COR-L47 (cell line): ENCODE measurements around the gene DYNLT1.
"Not testable (repeated sequence)": the region's sequence is repeated elsewhere in the genome, so short reads cannot be mapped to it uniquely, and the experiment has no call there.

ENCODE experiments used
- DNase-seq: peaks from one replicate; lab custom pipeline; 2025; lab: John Stamatoyannopoulos, UW

The DYNLT1 gene

GRCh38 chr6:158622545-158623190 is 21.9 kb downstream of the DYNLT1 start:
- DNase-seq: no peak

GRCh38 chr6:158621694-158622544 is 22.6 kb downstream of the DYNLT1 start:
- DNase-seq: no peak

GRCh38 chr6:158620963-158621693 is 23.4 kb downstream of the DYNLT1 start:
- no peak for DNase-seq

GRCh38 chr6:158619922-158620801 is 24.4 kb downstream of the DYNLT1 start:
- DNase-seq: no peak

- DNase-seq: not testable (repeated sequence)
Measured at GRCh38 chr6:158618289-158618688, 26.3 kb downstream of the DYNLT1 start.

- not testable (repeated sequence) for DNase-seq
Measured at GRCh38 chr6:158614606-158615005, 29.9 kb downstream of the DYNLT1 start.

- DNase-seq: no peak
Measured at GRCh38 chr6:158611541-158612370, 32.8 kb downstream of the DYNLT1 start.

- DNase-seq: no peak
Measured at GRCh38 chr6:158611039-158611438, 33.5 kb downstream of the DYNLT1 start.

GRCh38 chr6:158610319-158610968 is 34.1 kb downstream of the DYNLT1 start:
- DNase-seq: no peak

- DNase-seq: no peak
Measured at GRCh38 chr6:158609455-158610155, 34.9 kb downstream of the DYNLT1 start.

GRCh38 chr6:158608221-158608620 is 36.3 kb downstream of the DYNLT1 start:
- DNase-seq: no peak

GRCh38 chr6:158607411-158608170 is 37.0 kb downstream of the DYNLT1 start:
- no peak for DNase-seq

- DNase-seq: no peak
Measured at GRCh38 chr6:158606935-158607334, 37.6 kb downstream of the DYNLT1 start.

- not testable (repeated sequence) for DNase-seq
Measured at GRCh38 chr6:158606011-158606410, 38.5 kb downstream of the DYNLT1 start.

GRCh38 chr6:158605266-158605878 is 39.2 kb downstream of the DYNLT1 start:
- peak; percentile 23 for DNase-seq

GRCh38 chr6:158604048-158604406 is 40.5 kb downstream of the DYNLT1 start:
- DNase-seq: no peak

- no peak for DNase-seq
Measured at GRCh38 chr6:158603261-158604047, 41.1 kb downstream of the DYNLT1 start.

- DNase-seq: no peak
Measured at GRCh38 chr6:158599635-158600034, 44.9 kb downstream of the DYNLT1 start.
